A549 (cell line): ENCODE results near the gene ESD. TPM values are rescaled to one million over a fixed set of nuclear protein-coding genes. Genes with fewer than 3 reads are reported as not detected.

ENCODE experiments used
- ATAC-seq, 2 experiments: fragments of 200-7000 bp in 1 of 2; fragments of >200 bp in 1 of 2; cut with Nextera tagmentation in 1 of 2; cut with Tn5 transposase in 1 of 2; 3 replicates each; pipeline versions ENCODE4 v1.8.0 to v1.9.1; 2018 to 2020; ENCODE audit warnings: mild to moderate bottlenecking in 1 of 2, moderate library complexity in 1 of 2
- CTCF ChIA-PET: fragments of 300-600 bp; sonication (Branson Sonifier 250); formaldehyde crosslinking; extraction: SDS; loops from one replicate; lab custom pipeline; 2021; ENCODE audit warnings: antibody characterized with exemption, inconsistent platforms; lab: Yijun Ruan, JAX
- POLR2A ChIA-PET: fragments of 350-600 bp; formaldehyde crosslinking; extraction: SDS; loops from one replicate; lab custom pipeline; 2021; ENCODE audit warnings: antibody characterized with exemption, inconsistent platforms; lab: Yijun Ruan, JAX
- DNase-seq, 2 experiments: peaks; one replicate each; pipeline versions ENCODE4 v3.0.0 to v3.0.0-alpha.2; 2011 to 2016; ENCODE audit warnings: low read depth in 1 of 2, low spot score in 1 of 2
- FAIRE-seq: peaks from 2 replicates; lab custom pipeline; 2011; peaks lifted over from hg19 to GRCh38; lab: Jason Lieb, UNC
- H3K27ac ChIP-seq, 2 experiments: fragments of >200 bp; sonication (Bioruptor Twin); formaldehyde crosslinking; 3 replicates each; pipeline ENCODE4 v1.5.1; 2016 to 2017
- H3K4me1 ChIP-seq: fragments of >200 bp; sonication (Bioruptor Twin); formaldehyde crosslinking; 3 replicates; pipeline ENCODE4 v1.6.1; 2016
- H3K4me2 ChIP-seq: fragments of >200 bp; sonication (Bioruptor Twin); formaldehyde crosslinking; 3 replicates; pipeline ENCODE4 v1.6.1; 2016
- H3K4me3 ChIP-seq: fragments of >200 bp; sonication (Bioruptor Twin); formaldehyde crosslinking; 3 replicates; pipeline ENCODE4 v1.5.1; 2016
- H3K9me3 ChIP-seq: fragments of >200 bp; sonication (Bioruptor Twin); formaldehyde crosslinking; 3 replicates; pipeline ENCODE4 v1.6.1; 2016
- BCL3 ChIP-seq: fragments of >200 bp; sonication (Bioruptor Twin); formaldehyde crosslinking; IDR thresholded peaks from 3 replicates; pipeline ENCODE4 v1.6.1; 2016
- CBX2 ChIP-seq: fragments of 200-600 bp; sonication (generic); IDR thresholded peaks from 2 replicates; pipeline ENCODE4 v1.6.1; 2016; ENCODE audit warnings: low read depth, mild to moderate bottlenecking, borderline replicate concordance
- CBX8 ChIP-seq: fragments of 200-600 bp; sonication (generic); IDR thresholded peaks from 2 replicates; pipeline ENCODE4 v1.6.1; 2016
- CHD2 ChIP-seq: fragments of 150-350 bp; IDR thresholded peaks from 2 replicates; pipeline ENCODE4 v1.6.1; 2014; ENCODE audit warnings: low read length; ENCODE audit not compliant: partially characterized antibody
- CTCF ChIP-seq: fragments of >200 bp; sonication (Bioruptor Twin); formaldehyde crosslinking; IDR thresholded peaks from 3 replicates; pipeline ENCODE4 v1.5.1; 2016
- EHF ChIP-seq: fragments of 250-450 bp; sonication (Bioruptor Pico); IDR thresholded peaks from 2 replicates; pipeline ENCODE4 v1.5.0; 2020; ENCODE audit warnings: mild to moderate bottlenecking
- EP300 ChIP-seq, 2 experiments: fragments of >200 bp; sonication (Bioruptor Twin); formaldehyde crosslinking; IDR thresholded peaks; 2 replicates in 1 of 2; 3 replicates in 1 of 2; pipeline ENCODE4 v1.6.1; 2016 to 2017
- ESRRA ChIP-seq: fragments of 150-350 bp; IDR thresholded peaks from 2 replicates; pipeline ENCODE4 v1.6.1; 2014; ENCODE audit warnings: mild to moderate bottlenecking, low read length, borderline replicate concordance
- FOXS1 ChIP-seq: fragments of 250-450 bp; sonication (Bioruptor Pico); IDR thresholded peaks from 2 replicates; pipeline ENCODE4 v1.5.0; 2020; ENCODE audit warnings: mild to moderate bottlenecking, moderate library complexity
- GATA3 ChIP-seq: IDR thresholded peaks from 2 replicates; pipeline ENCODE4 v1.6.1; 2012; ENCODE audit warnings: borderline replicate concordance
- HDAC2 ChIP-seq: fragments of 200-600 bp; sonication (generic); IDR thresholded peaks from 2 replicates; pipeline ENCODE4 v1.6.1; 2016
- HES2 ChIP-seq: fragments of >200 bp; sonication (Bioruptor Twin); formaldehyde crosslinking; IDR thresholded peaks from 2 replicates; pipeline ENCODE4 v1.6.1; 2016
- HEYL ChIP-seq: fragments of 250-450 bp; sonication (Bioruptor Pico); IDR thresholded peaks from 2 replicates; pipeline ENCODE4 v1.8.0; 2021; ENCODE audit warnings: mild to moderate bottlenecking, moderate library complexity
- HOXA7 ChIP-seq: fragments of 250-450 bp; sonication (Bioruptor Pico); IDR thresholded peaks from 2 replicates; pipeline ENCODE4 v1.5.0; 2020; ENCODE audit warnings: mild to moderate bottlenecking, moderate library complexity
- HOXB5 ChIP-seq: fragments of 250-450 bp; sonication (Bioruptor Pico); IDR thresholded peaks from 2 replicates; pipeline ENCODE4 v1.5.0; 2020; ENCODE audit warnings: mild to moderate bottlenecking, moderate library complexity
- JUN ChIP-seq, 2 experiments: fragments of >200 bp; sonication (Bioruptor Twin); formaldehyde crosslinking; IDR thresholded peaks; 2 replicates in 1 of 2; 3 replicates in 1 of 2; pipeline ENCODE4 v1.6.1; 2016 to 2017
- JUNB ChIP-seq: fragments of >200 bp; sonication (Bioruptor Twin); formaldehyde crosslinking; IDR thresholded peaks from 2 replicates; pipeline ENCODE4 v1.6.1; 2016
- KDM1A ChIP-seq: fragments of 200-600 bp; sonication (generic); IDR thresholded peaks from 2 replicates; pipeline ENCODE4 v1.6.1; 2016; ENCODE audit warnings: low read depth, mild to moderate bottlenecking
- NR3C1 ChIP-seq: fragments of >200 bp; sonication (Bioruptor Twin); formaldehyde crosslinking; IDR thresholded peaks from 3 replicates; pipeline ENCODE4 v1.6.1; 2017
- PBX3 ChIP-seq: IDR thresholded peaks from 2 replicates; pipeline ENCODE4 v1.6.1; 2012
- RAD21 ChIP-seq, 2 experiments: fragments of >200 bp in 1 of 2; sonication (Bioruptor Twin) in 1 of 2; formaldehyde crosslinking in 1 of 2; IDR thresholded peaks in 1 of 2; conservative IDR thresholded peaks in 1 of 2; 2 replicates in 1 of 2; 3 replicates in 1 of 2; pipeline ENCODE4 v1.6.1; 2012 to 2018; ENCODE audit warnings: inconsistent platforms in 1 of 2
- RARB ChIP-seq: fragments of 250-450 bp; sonication (Bioruptor Pico); IDR thresholded peaks from 2 replicates; pipeline ENCODE4 v1.8.0; 2021; ENCODE audit warnings: mild to moderate bottlenecking, moderate library complexity
- RNF2 ChIP-seq: fragments of 200-600 bp; sonication (generic); IDR thresholded peaks from 2 replicates; pipeline ENCODE4 v1.6.1; 2016; ENCODE audit warnings: low read depth, mild to moderate bottlenecking, antibody characterized with exemption, moderate library complexity, borderline replicate concordance
- SMC3 ChIP-seq: fragments of >200 bp; sonication (Bioruptor Twin); formaldehyde crosslinking; IDR thresholded peaks from 3 replicates; pipeline ENCODE4 v1.6.1; 2018; ENCODE audit warnings: inconsistent platforms
- TFCP2L1 ChIP-seq: fragments of 250-450 bp; sonication (Bioruptor Pico); IDR thresholded peaks from 2 replicates; pipeline ENCODE4 v1.5.0; 2021; ENCODE audit warnings: mild to moderate bottlenecking
- ZNF302 ChIP-seq: fragments of 250-450 bp; sonication (Bioruptor Pico); IDR thresholded peaks from 2 replicates; pipeline ENCODE4 v1.9.0; 2021; ENCODE audit warnings: inconsistent platforms, mild to moderate bottlenecking, moderate library complexity
- WGBS: methylation state at CpG from one replicate; pipeline ENCODE4 v1.1.6; 2017; ENCODE audit errors: missing lambda C conversion rate; 5-methylcytosine and 5-hydroxymethylcytosine counted together
- polyA plus RNA-seq, 4 experiments: library from polyadenylated mRNA; depleted of rRNA in 3 of 4; stranded (reverse); fragments of >200 nt; fragmentation: RNase III in 1 of 4; extraction: RNeasy Plus Mini Kit Qiagen cat#74134 plus additional on column Dnase treatment in 1 of 4; gene quantifications; 2 replicates in 3 of 4; 3 replicates in 1 of 4; pipeline ENCODE4 v1.2.3, GENCODE V29; 2011 to 2017

ESD gene
- polyA plus RNA-seq, 2 of the 4 experiments (the other 2 are of a cell fraction) = 107 to 122 TPM

GRCh38 chr13:46834657-46835056, 37.7 kb upstream of the ESD start (continued):
- no peak for TF ChIP-seq BCL3
- no peak for TF ChIP-seq ESRRA
- no peak for TF ChIP-seq RNF2
- no peak for TF ChIP-seq HDAC2
- no peak for TF ChIP-seq PBX3
- TF ChIP-seq JUNB = no peak
- no peak for TF ChIP-seq KDM1A
- TF ChIP-seq, all 56 proteins: peak for 0

- H3K9me3 ChIP-seq = no peaks in the 10 kb centered on the region
- CTCF ChIA-PET = interaction anchor here (0.5 to 2.0 kb wide), 8 partner anchors 16 to 944 kb away, joined by 3 to 5 read pairs (median 4); no protein-coding TSS in a partner anchor
- no peak for FAIRE-seq
- no peak overlapping the region for H3K27ac ChIP-seq
- TF ChIP-seq SMC3 (0 out of 3 replicates have a peak, but pooled peaks have one; percentile 23), PBX3 (no peak), CBX8 (no peak), CTCF (peak; percentile 66), RAD21 (conservative IDR thresholded peaks at IDR 0.05 in 1 of 2, IDR thresholded peaks at IDR 0.05 in 1 of 2) (peak; percentile 67 to 73)
- TF ChIP-seq, all 56 proteins: peak for 3
- DNase-seq (peak; percentile 5 to 40), ATAC-seq (peak in 1 of 2 experiments; percentile 59; a peak in 3 of 6 replicates)
- Histone ChIP-seq H3K4me1 (no peaks in the 10 kb centered on the region), H3K4me3 (no peak overlapping the region), H3K4me2 (no peak overlapping the region)
- POLR2A ChIA-PET = no interaction called here
- WGBS = 0% methylated on average over 5 of the region's 5 CpGs
These were observed 34.7 kb upstream of the ESD start for GRCh38 chr13:46831588-46832194.

GRCh38 chr13:46830405-46831005, 33.5 kb upstream of the ESD start:
- H3K4me1 ChIP-seq = no peaks in the 10 kb centered on the region
- no peak overlapping the region for H3K4me3 ChIP-seq
- no peak for ATAC-seq
- ChIA-PET POLR2A (no interaction called here), CTCF (interaction anchor here (1.1 to 2.0 kb wide), 2 partner anchors 143 to 769 kb away, joined by 3 to 4 read pairs; no protein-coding TSS in a partner anchor)
- H3K4me2 ChIP-seq = no peak overlapping the region
- no peaks in the 10 kb centered on the region for H3K9me3 ChIP-seq
- DNase-seq = no peak
- H3K27ac ChIP-seq = no peak overlapping the region
- no peak for FAIRE-seq
- TF ChIP-seq NR3C1 = no peak
- TF ChIP-seq HEYL = no peak
- TF ChIP-seq HOXA7 (CRISPR knock-in tag) = no peak
- TF ChIP-seq JUN (IDR thresholded peaks at IDR 0.05) = no peak
- TF ChIP-seq CHD2 = no peak
- TF ChIP-seq EP300 (IDR thresholded peaks at IDR 0.05) = no peak
- TF ChIP-seq GATA3 = no peak
- TF ChIP-seq FOXS1 (CRISPR knock-in tag) = no peak
- no peak for TF ChIP-seq HOXB5 (CRISPR knock-in tag)
- TF ChIP-seq CBX2 = no peak
- no peak for TF ChIP-seq EHF (CRISPR knock-in tag)
- no peak for TF ChIP-seq HES2
- no peak for TF ChIP-seq PBX3
- no peak for TF ChIP-seq RARB
- no peak for TF ChIP-seq TFCP2L1
- no peak for TF ChIP-seq ZNF302 (CRISPR knock-in tag)
